GM19193 (cell line): Measurements from ENCODE around the gene SIGMAR1.

Experiments
- POLR2A ChIP-seq: IDR thresholded peaks from 4 replicates; pipeline ENCODE4 v1.6.1; 2011; ENCODE audit not compliant: insufficient read depth, insufficient read length; ENCODE audit errors: extremely low read depth

SIGMAR1 gene

DNA sequence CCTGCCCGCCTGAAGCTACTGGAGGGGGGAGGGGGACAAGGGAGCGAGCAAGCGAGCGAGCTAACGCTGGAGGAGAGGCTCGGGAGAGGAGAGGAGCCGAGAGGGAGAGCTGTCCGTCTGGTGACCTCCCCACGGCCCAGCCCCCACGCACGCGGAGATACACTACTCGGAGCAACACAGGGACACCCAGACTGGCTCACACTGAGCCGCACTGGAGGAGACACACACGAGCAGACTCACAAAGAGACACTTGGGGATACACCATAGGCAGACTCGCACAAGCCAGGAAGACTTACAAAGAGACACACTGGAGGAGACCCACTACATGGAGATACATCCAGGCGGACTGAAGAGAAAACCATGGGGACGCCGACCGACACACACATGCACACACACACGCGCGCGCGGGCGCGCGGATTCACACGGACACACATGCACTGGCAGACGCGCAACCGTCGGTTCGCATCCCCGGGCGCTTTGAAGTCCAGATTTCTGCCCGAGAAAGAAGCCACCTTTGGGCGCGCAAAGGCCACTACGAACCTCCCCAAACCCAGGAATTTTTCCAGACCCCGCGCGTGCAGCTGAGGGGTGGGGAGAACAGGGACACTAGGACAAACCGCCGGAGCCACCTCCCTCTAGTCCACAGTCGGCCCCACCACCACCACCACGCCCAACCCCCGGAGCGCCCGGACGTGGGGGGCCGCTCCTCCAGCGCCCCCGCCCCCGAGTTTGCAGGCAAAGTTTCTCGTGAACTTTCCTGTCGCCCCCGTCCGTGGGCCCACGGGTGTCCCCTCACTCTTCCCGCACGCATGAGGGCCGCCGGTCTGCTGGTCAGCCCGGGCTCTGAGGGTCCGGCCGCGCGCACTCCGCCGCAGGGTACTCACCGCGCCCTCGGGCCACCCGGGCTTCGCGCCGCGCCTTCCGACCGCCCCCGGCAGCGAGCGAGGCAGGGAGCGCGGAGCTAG is 48.6 kb downstream of the SIGMAR1 start:
- no peak for TF ChIP-seq POLR2A

DNA sequence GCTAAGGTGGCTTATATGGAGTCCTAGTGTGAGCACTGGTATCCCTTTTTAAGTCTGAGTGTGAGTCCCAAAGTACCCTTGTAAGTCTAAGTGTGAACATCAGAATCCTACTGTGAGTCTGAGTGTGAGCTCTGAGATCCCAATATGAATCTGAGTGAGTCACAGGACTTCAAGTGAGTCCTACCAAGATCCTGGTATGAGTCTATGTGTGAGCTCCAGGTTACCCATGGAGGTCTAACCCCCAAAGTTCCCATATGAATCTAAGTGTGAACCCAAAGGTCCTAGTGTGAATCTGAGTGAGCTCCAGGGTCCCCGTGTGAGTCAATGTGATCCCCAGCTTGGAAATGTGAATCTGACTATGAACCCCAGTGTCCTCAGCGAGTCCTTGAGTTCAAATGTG is 50.3 kb downstream of the SIGMAR1 start:
- no peak for TF ChIP-seq POLR2A

DNA sequence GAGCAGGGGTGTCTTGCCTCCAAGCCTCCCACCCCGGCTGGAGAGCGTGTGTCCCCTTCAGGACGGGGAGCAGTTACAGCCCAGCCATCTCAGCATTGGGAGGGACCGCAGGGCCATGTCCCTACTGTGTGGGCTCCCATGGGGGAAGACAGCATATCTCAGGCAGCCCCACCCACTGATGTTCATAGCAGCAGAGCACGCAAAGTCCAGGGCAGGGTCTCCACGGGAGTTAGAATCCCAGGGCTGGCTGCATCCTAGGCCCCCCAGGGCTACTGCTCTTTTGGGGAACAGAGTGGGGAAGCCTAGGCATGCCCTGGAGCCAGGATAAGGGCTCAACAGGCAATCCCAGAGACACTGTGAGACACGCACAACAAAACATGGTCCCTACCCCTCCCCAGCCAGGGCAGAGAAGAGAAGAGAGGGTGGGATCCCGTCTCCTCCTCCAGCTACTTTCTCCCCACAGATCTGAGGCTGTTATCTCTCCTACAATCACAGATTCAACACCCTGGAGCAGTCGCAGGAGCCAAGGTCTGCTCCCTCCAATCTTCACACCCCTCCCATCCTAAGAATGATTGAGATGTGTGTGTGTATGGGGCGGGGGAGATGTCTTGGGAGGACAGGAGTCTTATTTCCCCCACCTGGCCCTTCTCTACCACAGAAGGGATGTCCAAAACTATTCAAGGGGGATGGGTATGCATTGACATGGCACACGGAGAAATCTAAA is 51.5 kb downstream of the SIGMAR1 start:
- no peak for TF ChIP-seq POLR2A

DNA sequence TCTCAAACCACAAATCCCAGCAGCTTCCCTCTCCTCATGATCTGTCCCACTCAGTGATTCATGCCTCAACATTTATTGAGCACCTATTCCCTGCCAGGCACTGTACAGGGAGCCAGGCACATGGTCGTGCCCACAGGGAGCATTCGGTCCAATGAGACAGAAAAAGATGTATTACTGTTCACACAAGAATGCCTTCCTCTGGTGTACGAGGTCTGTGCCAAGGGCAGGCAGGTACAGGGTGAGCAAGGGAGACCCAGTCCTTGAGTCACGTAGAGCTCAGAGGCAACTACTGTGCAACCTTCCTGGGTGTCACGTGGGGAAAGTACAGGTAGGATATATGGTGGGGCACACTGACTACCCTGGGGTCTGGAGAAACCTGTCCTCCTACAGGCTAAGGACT is 52.6 kb downstream of the SIGMAR1 start:
- TF ChIP-seq POLR2A = no peak
